Measurements from ENCODE around the gene MYBPC2.

The MYBPC2 gene

GRCh38 chr19:50482916-50483315 is 50.2 kb downstream of the MYBPC2 start:
- peak; percentile 55 for DNase-seq

- DNase-seq = peak; percentile 55
Observed at GRCh38 chr19:50485284-50485955, 52.7 kb downstream of the MYBPC2 start.

- peak; percentile 81 for DNase-seq
Observed at GRCh38 chr19:50486823-50487515, 54.3 kb downstream of the MYBPC2 start.

- DNase-seq = peak; percentile 12
Observed at GRCh38 chr19:50488389-50489194, 55.9 kb downstream of the MYBPC2 start.

- peak; percentile 57 for DNase-seq
Observed at GRCh38 chr19:50489461-50490011, 56.8 kb downstream of the MYBPC2 start.

GRCh38 chr19:50490411-50490811 is 57.7 kb downstream of the MYBPC2 start:
- DNase-seq = peak; percentile 53

GRCh38 chr19:50490991-50491472 is 58.3 kb downstream of the MYBPC2 start:
- peak; percentile 49 for DNase-seq

- DNase-seq = peak; percentile 73
Observed at GRCh38 chr19:50492303-50493052, 59.8 kb downstream of the MYBPC2 start.

GRCh38 chr19:50493171-50493570 is 60.5 kb downstream of the MYBPC2 start:
- DNase-seq = peak; percentile 25

GRCh38 chr19:50494186-50495019 is 61.7 kb downstream of the MYBPC2 start:
- DNase-seq = peak; percentile 10

- DNase-seq = peak; percentile 8
Observed at GRCh38 chr19:50495020-50495531, 62.4 kb downstream of the MYBPC2 start.

- DNase-seq = peak; percentile 52
Observed at GRCh38 chr19:50496189-50497021, 63.7 kb downstream of the MYBPC2 start.

GRCh38 chr19:50497022-50497405 is 64.3 kb downstream of the MYBPC2 start:
- DNase-seq = peak; percentile 10

GRCh38 chr19:50498219-50499056 is 65.7 kb downstream of the MYBPC2 start:
- DNase-seq = no peak

- peak; percentile 62 for DNase-seq
Observed at GRCh38 chr19:50500060-50500752, 67.5 kb downstream of the MYBPC2 start.

- peak; percentile 62 for DNase-seq
Observed at GRCh38 chr19:50500753-50501151, 68.1 kb downstream of the MYBPC2 start.

- no peak for DNase-seq
Observed at GRCh38 chr19:50501186-50501567, 68.5 kb downstream of the MYBPC2 start.

Measured in activated effector memory CD4-positive, alpha-beta T cell treated with anti-CD3 and anti-CD28 coated beads, Interleukin-2, amount 50 U/mL, for 16 hours (primary cell).